Skeletal muscle cell (primary cell): Measurements from ENCODE around the gene TYMP.

Experiments
- DNase-seq: peaks from one replicate; pipeline ENCODE4 v3.0.0-alpha.2; 2010; ENCODE audit warnings: low read depth
- H3K4me3 ChIP-seq: 2 replicates; pipeline ENCODE4 v1.5.1; 2011; ENCODE audit warnings: low read depth, mild to moderate bottlenecking, control low read depth, low read length, moderate library complexity

Gene TYMP

DNA sequence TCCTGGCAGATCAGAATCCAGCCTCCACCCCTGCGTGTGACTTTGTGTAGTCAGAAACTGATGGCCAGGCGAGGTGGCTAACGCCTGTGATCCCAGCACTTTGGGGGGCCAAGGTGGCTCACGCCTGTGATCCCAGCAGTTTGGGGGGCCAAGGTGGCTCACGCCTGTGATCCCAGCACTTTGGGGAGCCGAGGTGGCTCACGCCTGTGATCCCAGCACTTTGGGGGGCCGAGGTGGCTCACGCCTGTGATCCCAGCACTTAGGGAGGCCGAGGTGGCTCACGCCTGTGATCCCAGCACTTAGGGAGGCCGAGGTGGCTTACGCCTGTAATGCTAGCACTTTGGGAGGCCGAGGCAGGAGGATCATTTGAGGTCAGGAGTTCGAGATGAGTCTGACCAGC, 16.6 kb downstream of the TYMP start:
- no peak for DNase-seq
- H3K4me3 ChIP-seq, result no peak overlapping the region

DNA sequence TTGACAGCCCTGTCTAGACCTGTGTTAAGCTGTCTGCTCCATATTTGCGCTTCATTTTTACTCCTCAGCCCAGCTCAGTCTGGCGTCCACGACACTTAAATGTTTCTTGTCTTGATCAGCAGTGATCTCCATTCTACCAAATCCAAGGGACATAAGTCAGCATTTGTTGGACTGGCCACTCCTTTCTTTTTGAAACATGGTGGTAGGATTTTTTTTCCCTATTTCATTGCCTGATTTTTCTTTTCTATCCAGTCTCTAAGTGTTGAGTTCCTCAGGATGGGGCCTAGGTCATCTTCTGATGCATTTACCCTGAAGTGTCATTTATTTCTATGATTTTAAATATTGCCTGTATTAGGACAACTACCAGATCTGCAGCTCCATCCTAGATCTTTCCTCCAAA, 20.9 kb downstream of the TYMP start:
- H3K4me3 ChIP-seq, result peak overlapping the region; percentile 74
- no peak for DNase-seq

DNA sequence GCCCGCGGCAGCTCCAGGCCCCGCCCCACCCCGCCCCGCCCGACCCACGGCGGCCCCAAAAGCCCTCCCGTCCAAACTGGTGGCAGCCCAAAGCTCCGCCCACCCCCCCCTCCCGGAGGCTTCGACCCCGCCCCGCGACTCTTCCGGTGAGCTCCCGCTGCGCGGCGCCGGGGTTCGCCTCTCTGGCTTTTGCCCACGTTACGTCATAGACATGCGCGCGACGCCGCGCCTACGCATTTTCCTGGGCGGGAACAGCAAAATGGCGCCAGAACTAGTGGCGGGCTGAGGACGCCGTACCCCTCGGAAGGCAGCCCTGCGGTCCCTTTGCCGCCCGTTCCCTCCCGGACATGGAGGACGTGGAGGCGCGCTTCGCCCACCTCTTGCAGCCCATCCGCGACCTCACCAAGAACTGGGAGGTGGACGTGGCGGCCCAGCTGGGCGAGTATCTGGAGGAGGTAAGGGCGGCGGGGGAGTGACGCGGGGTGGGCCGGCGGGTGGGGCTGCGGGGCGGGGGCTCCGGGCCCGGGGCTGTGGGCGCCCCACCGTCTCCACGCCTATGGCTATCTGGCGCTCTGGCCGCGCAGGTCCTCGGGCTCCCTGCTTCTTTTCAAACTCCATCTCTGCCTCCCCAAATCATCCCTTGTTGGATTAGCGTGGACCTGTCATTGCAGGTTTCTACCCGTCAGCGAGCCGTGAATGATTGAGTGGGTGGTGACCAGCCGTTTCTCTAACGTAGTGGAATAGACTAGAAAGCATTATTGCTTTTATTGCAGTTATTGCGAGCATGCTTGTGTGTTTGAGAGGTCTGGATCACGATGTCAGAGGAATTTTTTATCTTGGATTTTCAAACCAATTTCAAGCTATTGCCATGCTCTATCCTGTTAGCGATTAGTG, 21.6 kb downstream of the TYMP start, which contains the start of gene NCAPH2:
Gene NCAPH2 (plus strand): TSS at position 234 of the 894 bp plus-strand sequence. CDS start 114 bp downstream, at position 348.
- DNase-seq, result peak; percentile 86

DNA sequence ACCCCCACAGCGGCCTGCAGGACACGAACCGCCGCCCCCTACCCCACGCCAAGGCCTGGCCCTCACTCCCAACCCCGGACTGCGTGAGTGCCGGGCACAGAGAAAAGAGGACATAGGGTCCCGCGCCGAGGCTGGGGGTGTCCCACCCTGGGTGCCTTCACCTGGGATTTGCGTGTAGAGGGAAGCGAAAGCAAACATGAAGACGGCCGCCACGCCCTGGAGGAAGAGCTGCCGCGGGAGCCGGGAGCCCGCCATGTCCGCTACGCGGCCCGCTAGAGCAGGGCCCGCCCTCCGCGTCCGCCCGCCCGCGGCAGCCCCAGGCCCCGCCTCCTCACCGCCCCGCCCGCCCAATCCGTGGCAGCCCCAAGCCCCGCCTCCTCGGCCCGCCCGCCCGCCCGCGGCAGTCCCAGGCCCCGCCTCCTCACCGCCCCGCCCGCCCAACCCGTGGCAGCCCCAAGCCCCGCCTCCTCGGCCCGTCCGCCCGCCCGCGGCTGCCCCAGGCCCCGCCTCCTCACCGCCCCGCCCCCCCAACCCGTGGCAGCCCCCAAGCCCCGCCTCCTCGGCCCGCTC, 22.3 kb downstream of the TYMP start, which contains the start of gene LMF2:
Gene LMF2 (minus strand): TSS at position 282 of the 570 bp plus-strand sequence. CDS start 27 bp downstream, at position 255.
- no peak for DNase-seq
- peak within 1 kb of the TSS; percentile 74 for H3K4me3 ChIP-seq

More for the DNA sequence above, 21.6 kb downstream of the TYMP start, which contains the start of gene NCAPH2:
- H3K4me3 ChIP-seq, result peak within 1 kb of the TSS; percentile 74

DNA sequence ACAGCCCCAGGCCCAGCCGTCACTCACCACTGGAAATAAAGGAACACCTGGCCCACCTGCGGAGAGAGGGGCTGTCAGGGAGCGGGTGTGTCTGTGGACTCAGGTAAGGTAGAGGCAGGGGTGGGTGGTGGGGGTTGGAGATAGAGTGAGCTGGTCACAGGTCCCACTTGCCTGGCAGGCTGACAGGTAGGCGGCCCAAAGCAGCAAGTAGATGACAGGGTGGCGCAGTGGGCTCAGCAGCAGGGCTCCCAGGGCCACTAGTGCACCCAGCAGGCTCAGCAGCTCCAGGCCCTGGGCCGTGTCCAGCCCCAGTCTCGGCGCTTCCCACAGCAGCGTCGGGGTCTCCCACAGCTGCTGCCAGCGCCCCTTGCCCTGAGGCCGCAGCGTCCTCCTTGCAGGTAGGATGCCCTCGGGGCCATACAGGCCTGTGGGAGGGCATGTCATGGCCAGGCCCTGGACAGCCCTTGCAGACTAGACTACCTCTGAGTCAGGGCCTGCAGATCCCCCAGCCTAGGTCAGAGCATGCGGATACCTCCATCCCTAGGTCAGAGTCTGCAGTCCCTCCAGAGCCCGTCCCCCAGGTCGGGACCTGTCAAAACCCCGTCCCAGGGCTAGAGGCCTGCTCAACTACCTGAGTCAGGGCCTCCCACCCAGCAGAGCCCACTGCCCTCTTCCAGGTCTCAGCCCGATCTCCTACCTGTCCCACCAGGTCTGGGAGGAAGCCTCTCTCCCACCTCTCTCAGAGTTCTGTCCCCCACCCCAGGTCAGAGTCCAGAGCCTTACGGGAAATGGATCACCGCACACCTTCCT, 23.0 kb downstream of the TYMP start:
- peak overlapping the region; percentile 72 for H3K4me3 ChIP-seq
- no peak for DNase-seq

DNA sequence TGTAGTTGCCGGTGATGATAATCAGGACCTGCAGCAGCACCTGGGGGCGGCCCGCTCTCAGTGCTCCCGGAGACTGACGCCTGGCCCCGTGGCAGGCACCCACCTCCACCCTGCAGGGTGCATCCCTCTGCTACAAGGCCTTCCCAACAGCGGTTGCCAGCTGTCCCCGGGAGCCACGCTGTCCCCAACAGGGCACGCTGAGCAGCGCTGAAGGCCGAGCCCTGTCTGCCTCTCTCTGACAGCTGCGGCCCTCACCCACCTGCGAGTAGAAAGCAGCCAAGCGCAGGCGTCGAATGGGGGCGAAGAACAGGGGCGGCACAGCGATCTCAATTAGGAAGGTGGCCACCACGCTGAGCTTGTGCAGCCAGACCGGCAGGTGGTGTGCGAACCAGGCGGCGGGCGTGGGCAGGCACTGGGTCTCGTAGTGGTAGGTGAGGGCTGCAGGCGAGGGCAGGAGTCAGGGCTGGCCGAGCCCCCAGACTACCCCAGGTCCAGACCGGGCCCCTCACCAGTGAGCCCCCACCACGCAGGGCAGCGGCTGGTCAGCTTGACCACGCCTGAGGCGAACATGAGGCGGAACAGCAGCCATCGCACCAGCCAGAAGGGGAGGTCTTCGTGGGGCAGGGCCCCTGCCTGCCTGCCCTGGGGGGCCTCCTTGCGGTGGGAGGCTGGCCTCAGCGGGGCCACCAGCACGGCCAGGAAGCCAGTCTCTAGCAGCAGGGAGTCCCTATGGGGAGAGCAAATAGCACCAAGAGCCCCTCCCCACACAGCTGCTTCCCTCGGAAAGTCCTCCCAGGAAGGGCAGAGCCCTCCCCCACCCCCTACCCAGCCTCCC, 23.8 kb downstream of the TYMP start:
- peak overlapping the region; percentile 72 for H3K4me3 ChIP-seq
- DNase-seq, result no peak

GRCh38 chr22:50505276-50505775, 24.5 kb downstream of the TYMP start:
- DNase-seq, result no peak
- H3K4me3 ChIP-seq, result no peak overlapping the region

GRCh38 chr22:50504369-50505211, 25.2 kb downstream of the TYMP start:
- no peak overlapping the region for H3K4me3 ChIP-seq
- no peak for DNase-seq

- no peak overlapping the region for H3K4me3 ChIP-seq
- no peak for DNase-seq
These were observed 26.2 kb downstream of the TYMP start for GRCh38 chr22:50503475-50504145.

DNA sequence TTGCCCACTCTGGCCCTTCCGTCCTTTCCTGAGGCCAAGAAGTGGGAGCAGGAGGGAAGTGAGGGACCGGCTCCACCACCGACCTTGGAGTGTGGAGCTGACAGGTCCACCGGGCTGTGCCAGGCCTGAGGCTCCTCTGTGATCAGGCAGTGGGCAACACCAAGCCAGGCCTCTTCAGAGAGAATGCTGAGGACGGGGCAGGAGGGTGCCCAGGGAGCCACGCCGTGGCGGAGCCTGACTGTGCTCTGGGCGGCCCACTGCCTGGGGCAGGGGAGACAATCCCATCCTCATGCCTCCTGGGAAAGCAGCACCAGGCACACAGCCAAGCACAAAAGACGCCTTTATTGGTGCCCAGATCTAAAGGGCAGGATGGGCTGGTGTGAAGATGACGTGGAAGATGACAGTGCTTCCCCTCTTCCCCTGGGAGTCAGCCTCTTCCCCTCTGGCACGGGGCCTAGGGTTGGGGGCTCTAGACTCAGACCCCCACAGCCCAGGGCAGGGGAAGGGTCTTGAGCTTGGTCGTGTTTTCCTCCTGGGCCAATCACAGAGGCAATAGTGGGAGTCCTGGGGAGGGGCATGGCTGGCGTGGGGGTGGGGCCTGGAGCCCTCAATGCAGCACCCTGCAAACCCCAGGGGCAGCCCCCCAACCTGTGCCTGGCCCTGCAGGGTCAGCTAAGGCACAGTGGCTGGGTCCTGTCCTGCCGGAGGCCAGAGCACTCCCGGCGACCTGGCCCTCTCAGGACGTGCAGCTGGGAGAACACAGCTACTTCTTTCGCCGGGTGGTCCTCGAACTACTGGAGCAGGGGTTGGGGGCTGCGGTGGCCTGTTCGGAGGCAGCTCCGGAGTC, 27.0 kb downstream of the TYMP start:
- no peak for DNase-seq
- no peak overlapping the region for H3K4me3 ChIP-seq

GRCh38 chr22:50502096-50502495, 27.7 kb downstream of the TYMP start:
- H3K4me3 ChIP-seq, result no peak overlapping the region
- no peak for DNase-seq

DNA sequence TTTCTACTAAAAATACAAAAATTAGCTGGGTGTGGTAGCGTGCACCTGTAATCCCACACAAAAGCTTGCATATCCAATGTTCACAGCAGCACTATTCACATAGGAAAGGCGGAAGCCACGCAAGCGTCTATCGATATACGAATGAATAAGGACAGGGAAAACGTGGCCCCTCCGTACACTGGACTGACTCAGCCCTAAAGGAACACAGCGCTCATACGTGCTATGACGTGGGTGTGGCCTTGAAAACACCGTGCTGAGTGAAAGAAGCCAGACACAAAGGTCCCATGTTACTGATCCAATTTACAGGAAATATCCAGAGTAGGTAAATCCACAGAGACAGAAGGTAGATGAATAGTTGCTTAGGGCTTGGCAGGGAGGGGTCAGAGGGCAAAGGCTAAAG, 29.4 kb downstream of the TYMP start:
- no peak for DNase-seq
- H3K4me3 ChIP-seq, result no peak overlapping the region

- H3K4me3 ChIP-seq, result no peak overlapping the region
- no peak for DNase-seq
These were observed 31.4 kb downstream of the TYMP start for GRCh38 chr22:50498322-50498890.

- H3K4me3 ChIP-seq, result no peak overlapping the region
- no peak for DNase-seq
These were observed 32.7 kb downstream of the TYMP start for GRCh38 chr22:50497093-50497492.

GRCh38 chr22:50490531-50491308, 39.1 kb downstream of the TYMP start:
- no peak for DNase-seq

More at GRCh38 chr22:50490531-50491308, 39.1 kb downstream of the TYMP start:
- no peak overlapping the region for H3K4me3 ChIP-seq
